ENCODE measurements around the gene CEP63.

The CEP63 gene

DNA sequence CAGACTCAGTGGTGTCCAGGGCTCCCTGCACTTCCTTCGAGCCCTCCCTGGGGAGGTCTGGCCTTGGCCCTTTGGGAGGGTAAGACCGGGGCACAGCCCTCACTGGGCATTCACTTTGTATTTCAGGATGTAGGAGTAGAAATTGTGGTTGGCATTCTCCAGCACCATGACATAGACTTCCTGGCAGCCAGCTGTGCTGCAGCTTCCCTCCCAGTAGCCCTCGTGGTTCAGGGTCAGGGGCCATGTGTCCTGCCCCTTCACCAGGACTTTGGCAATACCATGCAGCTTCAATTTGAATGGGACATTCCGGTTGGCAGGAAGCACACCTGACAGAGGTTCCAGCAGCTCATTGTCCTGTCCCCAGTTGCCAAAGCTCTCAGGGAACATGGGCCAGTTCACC, 117.6 kb downstream of the CEP63 start:
- H3K4me3 ChIP-seq (ENCODE audit: low read depth, low read length), result no peak overlapping the region
- DNase-seq (ENCODE audit: low read depth), result no peak
- TF ChIP-seq, protein P1, sequence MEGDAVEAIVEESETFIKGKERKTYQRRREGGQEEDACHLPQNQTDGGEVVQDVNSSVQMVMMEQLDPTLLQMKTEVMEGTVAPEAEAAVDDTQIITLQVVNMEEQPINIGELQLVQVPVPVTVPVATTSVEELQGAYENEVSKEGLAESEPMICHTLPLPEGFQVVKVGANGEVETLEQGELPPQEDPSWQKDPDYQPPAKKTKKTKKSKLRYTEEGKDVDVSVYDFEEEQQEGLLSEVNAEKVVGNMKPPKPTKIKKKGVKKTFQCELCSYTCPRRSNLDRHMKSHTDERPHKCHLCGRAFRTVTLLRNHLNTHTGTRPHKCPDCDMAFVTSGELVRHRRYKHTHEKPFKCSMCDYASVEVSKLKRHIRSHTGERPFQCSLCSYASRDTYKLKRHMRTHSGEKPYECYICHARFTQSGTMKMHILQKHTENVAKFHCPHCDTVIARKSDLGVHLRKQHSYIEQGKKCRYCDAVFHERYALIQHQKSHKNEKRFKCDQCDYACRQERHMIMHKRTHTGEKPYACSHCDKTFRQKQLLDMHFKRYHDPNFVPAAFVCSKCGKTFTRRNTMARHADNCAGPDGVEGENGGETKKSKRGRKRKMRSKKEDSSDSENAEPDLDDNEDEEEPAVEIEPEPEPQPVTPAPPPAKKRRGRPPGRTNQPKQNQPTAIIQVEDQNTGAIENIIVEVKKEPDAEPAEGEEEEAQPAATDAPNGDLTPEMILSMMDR (IDR thresholded peaks at IDR 0.05; ENCODE audit: control insufficient read depth, extremely low read depth, insufficient read depth), result no peak

DNA sequence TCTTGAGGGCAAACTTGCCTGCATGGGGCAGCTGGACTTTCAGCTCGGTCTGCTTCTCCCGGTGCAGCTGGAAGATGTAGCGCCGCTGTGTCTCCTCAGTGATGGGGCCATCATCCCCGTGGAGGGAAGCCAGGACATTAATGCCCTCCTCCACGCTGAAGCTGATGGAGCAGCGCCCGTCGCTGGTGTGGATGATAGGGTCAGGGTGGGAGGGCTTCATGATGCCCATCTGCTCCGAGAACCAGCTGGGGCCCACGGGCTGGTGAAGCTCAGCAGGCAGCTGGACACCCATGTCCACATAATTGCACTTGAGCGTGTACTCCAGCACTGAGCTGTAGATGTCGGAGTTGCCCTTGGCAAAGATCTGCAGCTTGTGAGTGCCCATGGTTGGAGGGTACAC, 118.1 kb downstream of the CEP63 start:
- TF ChIP-seq, protein P1 (IDR thresholded peaks at IDR 0.05; ENCODE audit: control insufficient read depth, extremely low read depth, insufficient read depth), result no peak
- H3K4me3 ChIP-seq (ENCODE audit: low read depth, low read length), result no peak overlapping the region
- DNase-seq (ENCODE audit: low read depth), result no peak

DNA sequence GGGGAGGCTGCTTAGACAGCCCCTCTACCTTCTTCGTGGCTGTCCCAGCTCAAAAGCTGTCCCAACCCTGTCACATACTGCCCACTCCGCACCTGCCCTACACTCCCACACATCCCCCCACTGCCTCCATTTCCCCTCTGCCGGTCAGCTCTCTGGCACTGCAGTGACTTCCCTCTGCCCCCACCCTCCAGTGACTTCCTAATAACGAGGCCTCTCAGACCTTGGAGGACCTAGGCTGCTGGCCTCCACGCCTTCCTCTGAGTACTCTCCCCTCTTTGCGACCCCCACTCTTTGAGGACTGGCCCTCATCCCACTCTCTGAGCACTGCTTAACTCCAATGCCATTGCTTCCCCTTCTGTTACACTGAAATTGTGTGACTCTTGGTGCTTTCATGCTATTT, 119.7 kb downstream of the CEP63 start:
- DNase-seq (ENCODE audit: low read depth), result no peak

DNA sequence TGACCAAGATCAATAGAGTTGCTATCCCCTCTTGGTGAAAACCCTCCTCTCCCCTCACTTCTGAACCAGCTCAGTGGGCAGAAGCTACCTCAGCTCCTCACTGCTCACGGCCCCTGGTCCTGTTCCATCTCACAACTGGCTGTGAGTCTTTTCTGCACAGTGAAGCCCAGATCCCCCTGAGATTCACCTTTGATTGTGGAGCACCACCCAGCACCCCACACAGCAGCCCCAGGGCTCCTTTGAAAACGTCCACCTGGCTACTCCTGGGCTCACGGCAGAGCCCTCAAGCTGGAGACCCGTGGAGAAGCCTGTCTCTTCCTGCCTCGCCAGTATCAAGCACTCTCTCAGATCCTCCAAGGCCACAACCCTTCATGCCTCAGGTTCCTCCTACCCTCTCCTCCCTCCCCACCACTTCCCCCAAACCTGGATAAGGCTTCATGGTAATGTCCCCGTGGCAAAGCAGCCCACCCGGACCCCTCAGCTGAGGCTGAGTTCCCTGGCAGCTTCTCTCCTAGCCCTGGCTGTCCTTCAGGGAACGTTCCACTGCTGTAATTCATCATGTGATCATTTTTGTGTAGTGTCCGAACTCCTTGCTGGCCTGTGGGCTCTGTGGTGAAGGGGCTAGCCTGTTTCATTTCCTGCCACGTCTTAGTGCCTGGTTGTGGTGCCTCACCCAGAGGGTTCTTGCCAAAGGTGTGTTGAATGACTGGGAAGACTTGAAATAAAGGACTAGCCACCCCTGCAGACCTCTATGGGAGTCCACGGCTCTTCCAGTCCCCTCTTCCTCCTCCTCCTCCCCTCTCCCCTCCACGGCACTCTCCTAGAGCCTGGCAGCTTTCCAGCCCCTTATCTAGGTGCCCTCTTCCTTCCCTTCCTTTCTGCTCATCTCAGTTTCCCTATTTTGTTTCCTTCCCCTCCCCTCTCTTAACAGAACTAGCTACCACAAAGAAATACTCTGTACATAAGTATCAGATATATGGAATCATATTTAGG, 120.5 kb downstream of the CEP63 start:
- no peak overlapping the region for H3K4me3 ChIP-seq (ENCODE audit: low read depth, low read length)
- TF ChIP-seq, protein P1 (IDR thresholded peaks at IDR 0.05; ENCODE audit: control insufficient read depth, extremely low read depth, insufficient read depth), result no peak
- no peak for DNase-seq (ENCODE audit: low read depth)

More for the DNA sequence above, 119.7 kb downstream of the CEP63 start:
- TF ChIP-seq, protein P1 (IDR thresholded peaks at IDR 0.05; ENCODE audit: control insufficient read depth, extremely low read depth, insufficient read depth), result no peak
- H3K4me3 ChIP-seq (ENCODE audit: low read depth, low read length), result no peak overlapping the region

DNA sequence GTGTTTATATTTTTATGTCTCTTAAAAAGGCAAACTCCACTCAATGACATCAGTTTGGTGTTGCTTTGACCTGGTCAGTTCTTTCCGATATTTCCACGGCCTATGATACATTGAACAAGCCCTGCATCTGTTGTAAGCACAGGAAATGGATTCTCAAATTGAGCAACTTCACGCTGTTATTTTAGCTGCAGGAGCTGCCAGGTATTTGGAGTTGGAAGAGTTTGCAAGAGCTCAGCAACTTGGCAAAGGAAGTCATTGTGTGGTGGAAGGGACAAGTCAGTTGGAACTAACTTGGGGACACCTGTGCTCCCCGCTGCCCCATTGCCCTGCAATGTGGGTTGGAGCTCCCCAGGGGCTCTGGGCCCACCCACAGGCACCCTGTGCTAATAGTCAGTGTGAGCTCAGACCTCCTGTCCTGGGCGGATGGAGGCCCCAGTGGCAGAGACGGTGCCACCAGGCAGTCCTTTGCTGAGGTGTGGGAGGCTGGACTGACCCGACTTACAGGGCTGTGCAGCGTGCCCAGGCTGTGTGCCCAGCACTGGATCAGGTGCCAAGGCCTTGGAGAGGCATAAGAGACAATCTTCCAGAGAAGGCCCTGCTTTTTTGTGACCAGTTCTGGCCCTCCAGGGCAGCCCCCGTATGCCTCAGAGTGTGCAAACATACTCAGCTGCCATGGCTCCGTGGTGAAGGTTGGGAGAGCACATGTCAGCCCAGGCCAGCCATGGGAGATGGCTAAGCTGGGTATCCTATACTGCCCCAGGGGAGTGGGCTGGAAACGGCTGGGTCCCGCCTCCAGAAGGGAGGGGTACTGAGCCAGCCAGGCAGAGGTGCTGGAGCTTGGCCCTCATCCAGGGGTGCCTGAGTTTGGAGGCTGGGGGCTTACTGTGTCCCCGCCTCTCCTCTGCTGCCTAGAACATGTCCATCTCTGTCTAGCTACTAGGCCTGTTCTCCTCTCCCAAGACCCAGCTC, 121.5 kb downstream of the CEP63 start:
- no peak for DNase-seq (ENCODE audit: low read depth)
- TF ChIP-seq, protein P1 (IDR thresholded peaks at IDR 0.05; ENCODE audit: control insufficient read depth, extremely low read depth, insufficient read depth), result no peak
- H3K4me3 ChIP-seq (ENCODE audit: low read depth, low read length), result no peak overlapping the region

DNA sequence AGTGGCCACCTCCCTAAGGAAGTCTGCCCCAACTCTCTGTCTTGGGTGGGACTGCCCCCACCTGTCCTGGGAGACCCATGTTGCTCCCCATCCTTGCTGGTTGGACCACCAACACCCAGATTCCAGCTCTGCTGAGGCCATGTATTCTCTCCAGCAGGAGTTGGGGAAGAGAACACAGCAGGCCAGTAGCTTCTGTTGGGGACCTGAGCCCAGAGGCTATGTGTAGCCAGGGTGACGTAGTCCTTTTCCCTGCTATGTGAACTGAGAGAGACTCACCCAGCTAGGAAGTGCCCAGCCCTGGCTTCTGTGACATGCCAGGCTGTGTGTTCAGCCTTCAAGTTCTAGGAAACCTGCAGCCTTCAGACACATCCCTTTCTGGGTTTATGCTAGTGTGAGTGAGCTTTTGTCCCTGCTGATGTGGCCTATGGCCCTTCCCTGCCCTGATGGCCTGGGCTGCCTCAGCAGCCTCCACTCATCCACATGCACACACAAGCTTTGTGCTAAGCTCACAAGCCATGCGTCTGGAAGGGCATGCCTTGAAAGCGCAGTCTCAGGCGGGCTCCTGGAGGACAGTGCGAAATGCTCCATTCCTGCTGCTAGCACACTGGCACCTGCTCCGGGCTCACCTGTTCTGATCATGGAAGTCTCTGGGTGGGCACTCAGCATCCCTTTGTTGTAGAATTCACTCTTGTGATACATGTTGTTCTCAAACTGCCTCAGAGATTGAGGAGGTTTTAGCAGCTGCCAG, 122.3 kb downstream of the CEP63 start:
- TF ChIP-seq, protein P1 (IDR thresholded peaks at IDR 0.05; ENCODE audit: control insufficient read depth, extremely low read depth, insufficient read depth), result no peak
- DNase-seq (ENCODE audit: low read depth), result no peak
- H3K4me3 ChIP-seq (ENCODE audit: low read depth, low read length), result no peak overlapping the region
